HG03280 (cell line): ENCODE data around the gene SNAP47.

ENCODE experiments used
- ATAC-seq: cut with Tn5 transposase; IDR thresholded peaks from one replicate; pipeline ENCODE4 v1.9.1; 2021; ENCODE audit warnings: mild to moderate bottlenecking, moderate library complexity; ENCODE audit not compliant: unreplicated experiment

SNAP47 gene

DNA sequence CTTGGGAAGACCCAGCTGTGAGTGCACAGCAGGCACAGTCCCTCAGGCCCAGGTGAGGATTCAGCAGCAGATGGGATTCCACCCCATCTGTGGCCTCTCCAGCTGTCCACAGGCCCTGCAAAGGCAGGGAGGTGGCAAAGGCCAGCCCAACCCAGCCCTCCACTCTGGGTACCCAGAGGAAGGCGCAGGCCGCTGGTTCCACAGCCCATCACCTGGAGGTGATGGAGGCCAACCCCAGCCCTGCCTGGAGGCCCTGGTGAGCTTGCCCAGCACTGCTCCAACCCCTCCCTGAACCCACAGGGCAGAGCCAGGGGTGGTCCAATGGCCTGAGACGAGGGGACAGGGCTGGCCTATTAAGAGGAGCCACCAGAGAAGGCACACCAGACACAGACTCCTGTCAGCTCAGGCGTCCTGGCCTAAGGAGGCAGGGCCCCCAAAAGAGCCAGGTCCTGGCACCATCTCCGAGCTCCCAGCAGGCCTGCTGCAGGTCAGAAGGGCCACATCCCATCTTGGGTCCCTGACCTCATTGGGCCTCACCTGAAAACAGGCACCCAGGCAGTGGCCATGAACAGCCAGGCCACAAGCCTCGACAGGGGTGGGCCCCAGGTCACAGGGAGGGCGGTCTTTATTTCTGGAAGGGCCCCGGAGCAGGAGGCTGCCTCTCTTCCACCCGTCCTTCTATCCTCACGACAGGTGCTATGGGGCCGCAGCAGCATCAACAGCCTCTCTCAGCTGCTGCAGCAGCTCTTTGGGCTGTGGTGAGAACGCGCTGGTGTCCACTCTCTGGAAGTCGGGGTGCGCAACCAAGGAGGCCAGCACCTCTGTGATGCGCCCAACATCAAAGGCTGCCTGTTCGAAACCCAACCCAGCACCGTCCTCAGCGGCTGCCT is 3.3 kb upstream of the SNAP47 start:
- no peak for ATAC-seq

DNA sequence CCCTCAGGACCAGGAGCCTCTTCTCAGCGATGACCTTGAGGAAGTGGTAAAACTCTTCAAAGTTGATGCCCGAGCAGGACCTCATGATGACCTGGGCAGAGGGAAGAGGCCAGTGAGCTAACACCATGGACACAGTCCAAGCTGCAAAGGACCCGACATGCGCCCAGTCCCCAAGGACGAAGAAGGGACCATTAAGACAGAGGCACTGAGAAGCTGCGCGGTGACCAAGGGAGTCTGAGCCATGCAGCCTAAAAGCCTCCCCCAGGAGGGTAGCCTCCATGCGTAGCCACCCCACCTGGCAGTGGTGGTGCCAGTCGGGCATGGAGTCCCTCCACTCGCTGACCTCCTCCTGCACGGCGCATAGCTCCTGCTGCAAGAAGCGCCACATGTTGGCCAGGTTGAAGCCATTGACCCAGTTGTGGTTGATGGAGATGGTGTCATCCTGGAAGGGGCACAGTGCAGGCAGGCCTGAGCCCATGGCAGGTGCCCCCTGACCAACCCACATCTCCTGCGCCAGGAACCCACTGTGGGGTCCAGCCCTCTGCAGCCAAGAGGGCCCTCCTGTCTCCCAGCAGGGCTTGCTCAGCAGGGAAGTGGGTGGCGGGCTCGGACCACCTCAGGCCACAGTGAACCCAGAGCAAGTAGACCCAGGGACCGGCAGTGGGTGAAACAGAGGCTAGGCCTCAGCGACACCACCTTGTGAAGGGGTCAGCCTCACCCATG is 2.5 kb upstream of the SNAP47 start:
- no peak for ATAC-seq

DNA sequence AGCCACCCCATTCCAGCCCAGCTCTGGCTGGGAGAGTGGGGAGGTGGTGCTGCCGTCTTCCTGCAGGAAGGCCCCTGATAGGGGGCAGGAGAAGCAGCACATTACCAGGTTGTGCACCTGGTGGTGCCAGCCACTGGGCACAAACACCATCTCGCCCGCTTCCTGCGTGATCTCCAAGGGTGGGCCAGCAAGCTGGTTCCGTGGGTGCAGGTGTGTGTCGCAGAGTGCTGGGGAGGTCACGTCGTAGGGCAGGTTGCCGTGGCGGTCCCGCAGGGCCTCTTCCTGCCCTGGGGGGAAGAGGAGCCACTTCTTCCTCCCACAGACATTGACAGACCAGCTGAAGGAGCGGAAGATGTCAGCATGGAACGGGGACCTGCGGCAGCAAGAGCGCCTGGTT is 1.9 kb upstream of the SNAP47 start:
- ATAC-seq, result no peak

DNA sequence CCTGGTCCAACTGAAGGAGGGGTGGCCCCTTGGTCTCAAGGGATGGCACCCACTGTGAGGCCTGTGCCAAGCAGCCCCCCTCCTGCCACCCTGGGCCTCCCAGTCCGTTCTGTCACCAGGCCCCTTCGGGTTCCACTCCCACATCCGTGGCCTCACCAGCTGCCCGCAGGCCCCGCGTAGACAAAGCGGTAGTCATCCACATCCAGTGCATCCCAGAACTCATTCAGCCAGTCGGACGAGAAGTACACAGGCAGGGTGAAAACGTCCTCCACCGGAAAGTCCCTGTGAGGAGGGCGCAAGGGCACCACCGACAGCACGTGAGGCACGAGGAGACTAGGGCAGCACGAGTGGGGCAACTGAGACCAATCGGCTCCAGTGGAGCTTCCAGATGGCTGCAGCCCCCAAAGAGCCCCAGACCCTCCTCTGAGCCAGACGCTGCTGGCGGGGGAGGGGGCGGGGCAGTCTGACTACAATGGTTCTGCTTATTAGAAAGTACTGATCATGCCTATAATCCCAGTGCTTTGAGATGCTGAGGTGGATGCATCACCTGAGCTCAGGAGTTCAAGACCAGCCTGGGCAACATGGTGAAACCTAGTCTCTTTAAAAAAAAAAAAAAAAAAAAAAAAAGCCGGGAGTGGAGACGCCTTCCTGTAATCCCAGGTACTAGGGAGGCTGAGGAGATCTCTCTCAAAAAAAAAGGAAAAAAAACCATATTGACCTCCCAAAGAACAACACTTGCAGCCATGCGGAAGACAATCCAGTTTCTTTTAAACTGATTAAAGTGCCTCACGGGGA is 1.3 kb upstream of the SNAP47 start:
- no peak for ATAC-seq

DNA sequence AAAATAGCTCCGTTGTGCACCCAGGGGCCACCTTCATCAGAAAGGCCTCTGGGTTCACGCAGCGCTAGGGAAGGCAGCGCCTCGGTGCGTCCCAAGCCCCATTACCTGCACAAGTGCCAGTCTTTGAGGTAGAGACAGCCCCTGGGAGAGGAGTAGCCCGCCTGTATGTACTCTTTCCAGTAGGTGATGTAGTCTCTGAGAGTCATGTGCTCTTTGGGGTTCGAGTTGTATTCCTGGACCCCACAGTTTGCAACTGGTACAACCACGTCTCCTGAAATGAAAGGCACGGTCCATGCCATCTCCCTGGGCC is 734 bp upstream of the SNAP47 start:
- ATAC-seq, result peak; percentile 2

DNA sequence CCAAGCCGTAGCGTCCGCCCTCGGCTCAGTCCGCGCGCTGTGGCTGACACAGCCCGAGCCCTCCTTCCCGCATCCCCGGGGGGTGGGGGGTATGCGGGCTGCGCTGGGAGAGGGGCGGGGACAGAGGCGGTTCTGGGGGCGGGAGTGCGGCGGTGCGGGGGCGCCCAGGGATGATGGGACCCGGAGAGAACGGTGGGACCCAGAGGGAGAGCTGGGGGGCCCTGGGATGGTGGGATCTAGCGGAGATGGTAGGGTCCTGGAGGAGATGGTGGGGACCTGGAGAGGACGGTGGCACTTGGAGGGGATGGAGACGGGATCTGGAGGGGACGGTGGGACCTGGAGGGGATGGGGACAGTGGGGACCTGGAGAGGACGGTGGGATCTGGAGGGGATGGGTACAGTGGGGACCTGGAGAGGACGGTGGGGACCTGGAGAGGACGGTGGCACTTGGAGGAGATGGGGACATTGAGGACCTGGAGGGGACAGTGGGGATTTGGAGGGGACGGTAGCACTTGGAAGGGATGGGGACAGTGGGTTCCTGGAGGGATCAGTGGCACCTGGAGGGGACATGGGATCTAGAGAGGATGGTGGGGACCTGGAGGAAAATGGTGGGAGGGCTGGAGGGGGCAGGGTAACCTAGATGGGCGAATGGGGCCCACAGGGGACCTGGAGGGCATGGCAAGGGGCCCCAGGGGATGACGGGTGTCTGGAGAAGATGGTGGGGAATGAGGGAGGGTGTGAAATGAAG is 477 bp downstream of the SNAP47 start:
- ATAC-seq, result no peak

DNA sequence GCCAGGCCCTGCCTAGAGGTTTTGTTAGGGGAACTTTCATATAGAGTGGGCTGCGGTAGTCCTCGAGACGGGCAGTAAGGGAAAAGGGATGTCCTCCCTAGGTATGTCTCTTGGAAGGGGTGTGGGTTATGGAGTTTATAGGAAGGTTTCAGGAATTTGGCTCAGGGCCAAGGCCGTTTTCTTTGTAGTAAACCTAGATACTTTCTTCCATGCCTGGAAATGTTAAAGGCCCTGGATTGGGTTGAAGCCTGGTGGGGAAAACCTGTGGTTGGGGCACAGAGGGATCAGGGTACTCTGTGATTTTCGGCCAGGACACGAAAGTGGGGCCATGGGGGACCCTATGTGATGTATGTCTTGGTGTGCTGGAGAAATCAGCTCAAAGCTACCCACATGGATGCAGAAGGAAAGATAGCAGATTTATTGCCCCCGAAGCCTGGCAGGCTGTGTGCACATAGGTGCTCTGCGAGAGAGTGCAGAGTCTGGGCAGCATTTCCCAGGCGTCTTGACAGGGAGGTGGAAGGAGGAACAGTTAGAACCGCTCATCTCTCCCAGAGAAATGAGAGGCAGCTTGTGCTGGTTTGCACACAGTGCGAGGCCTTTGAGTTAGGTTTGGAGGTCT is 1.7 kb downstream of the SNAP47 start:
- ATAC-seq, result no peak

DNA sequence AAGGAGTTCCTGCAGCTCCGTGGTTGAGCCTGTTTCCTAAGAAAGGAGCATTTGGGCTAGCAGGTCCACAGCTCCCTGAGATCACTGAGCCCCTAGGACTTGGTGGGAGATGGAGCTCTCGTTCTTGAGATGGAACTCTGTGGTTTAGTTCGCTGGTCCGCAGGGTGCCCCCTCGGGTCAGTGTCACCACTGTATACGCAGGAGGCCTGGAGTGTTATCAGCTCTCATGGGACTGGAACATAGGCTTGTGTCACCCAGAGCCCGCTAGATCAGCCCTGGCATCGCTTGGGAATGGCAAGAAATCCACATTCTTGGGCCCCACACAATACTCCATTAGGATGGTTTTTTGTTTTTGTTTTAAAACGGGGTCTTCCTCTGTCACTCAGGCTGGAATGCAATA is 3.6 kb downstream of the SNAP47 start:
- no peak for ATAC-seq

DNA sequence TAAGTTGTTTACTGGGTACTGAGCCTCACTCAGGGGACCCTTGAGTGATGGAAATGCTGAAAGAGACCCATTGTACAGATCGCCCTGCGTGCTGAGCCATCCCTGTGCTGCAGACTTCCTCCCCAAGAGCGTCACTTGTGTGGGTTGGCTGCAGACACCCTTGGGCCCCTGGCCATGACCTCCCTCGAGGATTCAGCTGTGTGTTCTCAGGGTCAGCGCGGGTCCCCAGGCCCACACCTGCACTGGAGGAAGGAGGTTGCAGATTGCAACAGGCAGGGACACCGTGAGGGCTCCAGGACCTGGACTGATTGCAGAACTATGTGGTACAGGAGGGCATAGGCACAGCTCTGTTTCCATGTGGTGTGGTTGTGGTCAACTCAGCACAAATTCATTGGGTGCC is 4.4 kb downstream of the SNAP47 start:
- no peak for ATAC-seq

DNA sequence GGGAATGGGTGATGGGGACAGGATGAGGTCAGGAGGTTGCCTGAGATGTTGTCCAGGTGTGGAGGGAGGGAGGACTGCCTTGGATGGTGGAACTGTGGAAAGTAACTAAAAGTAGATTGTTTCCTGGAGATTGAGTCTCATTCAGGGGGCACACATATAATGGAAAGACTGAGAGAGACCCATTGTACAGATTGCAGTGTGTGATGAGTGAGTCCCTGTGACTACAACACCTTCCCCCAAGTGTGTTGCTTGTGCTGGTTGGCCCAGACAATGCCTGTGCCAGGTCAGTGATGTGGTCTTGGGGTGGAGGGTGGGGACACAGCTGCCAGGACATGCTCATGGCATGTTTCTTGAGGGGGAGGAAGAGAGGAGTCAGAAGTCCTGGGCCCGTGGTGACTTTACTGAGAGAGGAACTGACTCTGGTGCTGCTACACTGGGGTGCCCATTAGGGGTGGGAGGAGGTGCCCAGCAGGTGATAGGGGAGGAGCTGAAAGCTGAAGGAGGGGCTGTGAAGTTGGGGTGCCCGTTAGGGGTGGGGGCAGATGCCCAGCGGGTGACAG is 5.2 kb downstream of the SNAP47 start:
- no peak for ATAC-seq

DNA sequence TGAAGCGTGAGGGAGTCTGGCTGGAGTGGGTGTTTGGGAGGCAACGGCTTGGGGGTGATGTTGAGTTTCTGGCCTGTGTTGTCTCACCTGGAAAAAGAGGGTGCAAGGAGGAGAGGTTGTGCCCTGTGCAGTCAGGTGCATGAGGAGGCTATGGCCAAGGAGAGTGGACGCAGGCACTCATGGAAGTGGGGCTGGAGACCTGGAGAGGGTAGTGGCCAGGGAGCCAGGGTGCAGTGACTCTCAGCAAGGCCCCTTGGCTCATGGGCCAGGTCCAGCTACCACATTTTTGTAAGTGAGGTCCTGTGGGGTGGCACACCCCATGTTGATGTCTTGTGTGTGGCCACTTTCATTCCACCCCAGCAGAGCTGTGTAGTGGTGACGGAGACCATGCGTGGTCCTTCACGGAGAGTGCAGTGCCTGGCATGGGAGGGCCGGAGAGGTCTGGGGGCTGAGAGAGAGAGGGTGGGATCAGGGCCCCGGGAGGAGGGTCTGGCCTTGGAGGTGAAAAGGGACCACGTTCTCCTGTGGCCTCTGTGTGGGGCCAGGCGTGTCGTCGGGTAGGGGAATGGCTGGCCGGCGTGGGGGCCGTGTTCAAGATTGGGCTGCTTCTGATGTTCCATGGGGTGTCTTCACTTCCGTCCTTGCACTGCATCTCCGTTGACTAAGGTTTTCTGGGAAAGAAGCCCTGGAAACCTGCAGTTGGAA is 6.1 kb downstream of the SNAP47 start:
- ATAC-seq, result no peak

DNA sequence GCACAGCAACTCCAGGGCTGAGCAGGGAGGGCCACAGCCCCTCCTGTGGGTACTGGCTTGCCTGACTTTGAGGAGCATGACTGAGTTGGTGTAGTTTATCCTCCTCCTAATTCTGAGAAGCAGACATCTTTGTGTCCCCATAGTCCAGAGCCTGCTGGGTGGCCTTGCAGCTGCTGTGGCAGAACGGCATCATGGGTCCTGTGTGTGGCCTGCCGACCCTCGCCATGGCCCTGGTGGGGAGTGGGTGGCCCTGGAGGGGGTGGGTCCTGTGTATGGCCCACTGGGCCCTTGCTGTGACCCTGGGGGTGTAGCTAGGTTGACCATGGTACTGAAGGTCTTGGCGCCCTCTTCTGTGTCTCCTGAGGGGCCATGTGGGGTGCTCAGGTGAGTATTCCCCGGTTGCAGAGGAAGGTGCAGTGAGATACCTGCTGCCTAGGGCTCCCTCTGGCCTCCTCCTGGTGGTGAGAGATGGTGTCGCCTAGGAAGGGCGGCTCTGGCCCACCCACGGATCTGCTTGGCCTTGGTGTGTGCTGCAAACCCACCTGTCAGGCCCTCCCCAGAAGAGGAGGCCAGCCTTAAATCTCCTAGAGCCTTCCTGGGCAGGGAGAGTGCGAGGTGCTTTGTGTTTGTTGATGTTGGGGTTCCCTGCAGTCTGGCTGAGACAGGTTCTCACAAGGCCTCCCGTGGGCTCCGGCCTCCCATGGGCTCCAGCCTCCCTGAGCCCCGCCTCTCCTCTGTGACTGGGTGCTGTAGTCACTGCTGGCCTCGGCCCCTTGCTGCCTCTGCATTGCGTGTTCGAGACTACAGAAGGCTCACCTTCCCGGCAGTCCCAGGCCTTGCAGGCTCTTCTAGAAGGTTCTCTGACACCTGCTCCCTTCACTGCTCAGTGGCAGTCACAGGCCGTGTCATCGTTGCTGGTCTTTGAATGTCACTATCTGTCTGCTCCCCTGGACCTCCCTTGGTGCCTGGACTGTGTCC is 7.8 kb downstream of the SNAP47 start:
- ATAC-seq, result no peak

DNA sequence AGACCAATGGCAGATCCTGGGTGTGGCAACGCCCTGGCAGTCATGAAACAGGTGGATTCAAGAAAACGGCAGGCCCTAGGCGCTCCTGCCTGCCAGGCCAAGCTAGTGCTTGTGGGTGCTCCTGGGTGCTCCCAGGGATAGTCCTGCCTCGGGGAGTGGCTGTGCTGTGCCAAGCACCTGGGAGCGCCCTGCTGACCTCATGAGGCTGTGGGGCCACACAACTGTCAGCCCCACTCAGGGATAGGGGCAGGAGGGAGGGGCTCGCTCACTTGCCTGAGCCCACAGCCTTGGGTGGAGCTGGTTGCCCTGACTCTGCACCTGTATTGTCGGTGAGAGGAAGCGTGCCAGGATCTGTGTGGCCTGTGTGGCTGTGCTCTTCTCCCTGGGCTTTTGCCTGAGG is 9.4 kb downstream of the SNAP47 start:
- ATAC-seq, result no peak

DNA sequence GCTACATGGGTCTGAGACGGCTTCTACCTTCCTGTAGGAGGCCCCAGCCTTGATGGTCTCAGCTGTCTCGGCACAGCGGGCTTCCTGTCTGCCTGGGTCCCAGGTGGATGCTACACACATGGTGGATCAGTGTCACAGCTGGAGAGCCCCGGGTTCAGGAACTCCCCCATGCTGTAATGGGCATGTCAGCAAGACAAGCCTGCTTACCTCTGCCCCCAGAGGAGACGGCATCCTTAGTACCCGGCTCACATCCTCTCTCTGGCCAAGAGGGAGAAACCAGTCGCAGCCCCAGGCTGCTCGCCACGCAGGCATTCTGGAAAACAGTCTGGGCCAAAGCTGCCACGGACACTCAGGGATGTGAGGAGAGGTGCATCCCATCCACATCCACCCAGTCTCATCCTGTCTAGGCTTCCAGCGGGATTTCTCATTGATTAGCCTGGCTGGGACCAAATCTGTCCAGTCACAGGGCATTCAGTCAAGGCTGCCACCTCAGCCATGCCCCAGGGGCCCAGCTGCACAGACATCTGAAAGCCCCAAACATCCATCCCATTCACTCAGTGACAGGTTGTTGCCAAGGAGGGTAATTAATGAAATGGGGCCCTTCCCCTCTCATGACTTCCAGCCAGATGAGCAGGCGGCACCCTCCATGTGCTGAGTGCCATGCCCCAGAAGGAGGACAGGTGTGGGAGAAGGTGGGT is 10.5 kb downstream of the SNAP47 start:
- ATAC-seq, result no peak

DNA sequence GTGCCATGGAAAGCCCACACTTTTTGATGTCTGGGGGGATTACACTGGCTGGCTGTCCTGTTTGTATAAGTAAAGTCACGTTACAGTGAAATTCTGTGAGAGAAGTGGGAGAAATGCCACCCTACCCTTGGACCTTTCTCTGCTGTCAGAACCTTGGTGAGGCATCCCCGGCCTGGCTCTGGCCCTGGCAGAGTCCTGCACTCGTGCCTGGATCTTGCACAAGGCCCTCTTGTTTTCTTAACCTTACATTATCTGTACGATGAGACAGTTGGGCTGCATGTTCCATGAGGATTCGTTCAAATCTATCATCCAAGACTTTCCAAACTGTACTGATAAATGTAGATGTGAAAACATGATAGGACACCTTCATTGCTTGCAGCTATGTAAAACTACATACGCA is 11.4 kb downstream of the SNAP47 start:
- no peak for ATAC-seq

DNA sequence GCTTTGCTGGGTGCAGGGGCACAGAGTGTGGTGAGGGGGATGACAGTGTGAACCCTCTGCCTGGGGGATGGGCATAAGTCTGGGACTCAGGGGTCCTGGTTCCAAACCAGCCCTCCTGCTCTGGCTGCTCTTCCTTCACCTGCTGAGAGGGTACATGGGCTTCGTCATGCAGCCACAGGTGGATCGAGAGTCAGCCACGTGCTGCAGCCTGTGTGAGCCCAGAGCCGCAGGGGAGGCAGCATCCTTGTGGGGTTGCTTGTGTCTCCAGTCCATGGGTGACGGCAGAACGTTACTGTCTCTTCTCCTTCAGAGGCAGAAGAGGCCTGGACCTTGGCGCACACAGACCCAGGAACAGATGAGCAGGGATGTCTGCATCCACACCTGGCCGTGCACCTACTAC is 12.1 kb downstream of the SNAP47 start:
- ATAC-seq, result no peak

DNA sequence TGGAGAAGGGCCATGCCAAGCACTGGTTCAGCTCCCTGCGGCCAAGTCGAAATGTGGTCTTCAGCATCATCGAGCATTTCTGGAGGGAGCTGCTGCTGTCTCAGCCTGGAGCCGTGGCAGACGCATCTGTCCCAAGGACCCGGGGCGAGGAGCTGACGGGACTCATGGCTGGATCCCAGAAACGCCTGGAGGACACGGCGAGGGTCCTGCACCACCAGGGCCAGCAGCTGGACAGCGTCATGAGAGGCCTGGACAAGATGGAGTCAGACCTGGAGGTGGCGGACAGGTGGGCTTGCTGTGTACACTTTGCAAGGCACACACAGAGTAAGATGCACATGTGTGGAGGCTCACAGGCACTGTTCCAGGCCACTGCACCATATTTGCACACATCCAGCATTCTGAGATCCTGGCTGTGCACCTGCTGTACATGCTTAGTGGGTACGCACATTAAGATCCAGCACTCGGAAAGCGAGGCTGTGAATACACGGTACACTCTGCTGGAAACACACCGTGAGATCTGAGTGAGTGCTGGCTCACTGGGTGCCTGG is 12.8 kb downstream of the SNAP47 start:
- ATAC-seq, result no peak
